COLO829 (cell line): Measurements from ENCODE around the gene DLX1.
"Not testable (repeated sequence)": the region's sequence is repeated elsewhere in the genome, so short reads cannot be mapped to it uniquely, and the experiment has no call there.

ENCODE experiments used
- DNase-seq: peaks from one replicate; pipeline ENCODE4 v3.0.0; 2012; ENCODE audit warnings: low spot score

DLX1 gene

GRCh38 chr2:172098650-172099471 lies 13.6 kb downstream of the DLX1 start:
- peak; percentile 60 for DNase-seq

GRCh38 chr2:172099472-172100079 lies 14.3 kb downstream of the DLX1 start:
- DNase-seq, result no peak

GRCh38 chr2:172100080-172100934 lies 15.0 kb downstream of the DLX1 start:
- DNase-seq, result no peak

- no peak for DNase-seq
Measured at GRCh38 chr2:172100935-172101820, 15.9 kb downstream of the DLX1 start.

GRCh38 chr2:172101821-172102390 lies 16.6 kb downstream of the DLX1 start:
- no peak for DNase-seq

- DNase-seq, result peak; percentile 90
Measured at GRCh38 chr2:172102391-172103359, 17.4 kb downstream of the DLX1 start, which contains the start of gene DLX2. Gene DLX2, minus strand, starts transcription at chr2:172102900. Its CDS starts 362 bp downstream, at chr2:172102538.

GRCh38 chr2:172103471-172104272 lies 18.4 kb downstream of the DLX1 start:
- peak; percentile 91 for DNase-seq

GRCh38 chr2:172105471-172106107 lies 20.3 kb downstream of the DLX1 start:
- no peak for DNase-seq

GRCh38 chr2:172106108-172106961 lies 21.0 kb downstream of the DLX1 start:
- peak; percentile 65 for DNase-seq

GRCh38 chr2:172107690-172108586 lies 22.6 kb downstream of the DLX1 start:
- DNase-seq, result no peak

GRCh38 chr2:172108587-172108930 lies 23.3 kb downstream of the DLX1 start:
- no peak for DNase-seq

- no peak for DNase-seq
Measured at GRCh38 chr2:172109256-172109987, 24.1 kb downstream of the DLX1 start.

- no peak for DNase-seq
Measured at GRCh38 chr2:172109988-172110811, 24.9 kb downstream of the DLX1 start.

- peak; percentile 21 for DNase-seq
Measured at GRCh38 chr2:172113617-172114016, 28.3 kb downstream of the DLX1 start.

GRCh38 chr2:172114176-172114575 lies 28.9 kb downstream of the DLX1 start:
- not testable (repeated sequence) for DNase-seq
